ENCODE data around the gene SLC26A5. TPM values are rescaled to one million over a fixed set of nuclear protein-coding genes. Genes with fewer than 3 reads are reported as not detected.
"Not testable (repeated sequence)": the region's sequence is repeated elsewhere in the genome, so short reads cannot be mapped to it uniquely, and the experiment has no call there.

Gene SLC26A5
- total and polyA plus RNA-seq, 7 donors = 0.04 to 0.54 (median 0.34) TPM; not detected in 3

DNA sequence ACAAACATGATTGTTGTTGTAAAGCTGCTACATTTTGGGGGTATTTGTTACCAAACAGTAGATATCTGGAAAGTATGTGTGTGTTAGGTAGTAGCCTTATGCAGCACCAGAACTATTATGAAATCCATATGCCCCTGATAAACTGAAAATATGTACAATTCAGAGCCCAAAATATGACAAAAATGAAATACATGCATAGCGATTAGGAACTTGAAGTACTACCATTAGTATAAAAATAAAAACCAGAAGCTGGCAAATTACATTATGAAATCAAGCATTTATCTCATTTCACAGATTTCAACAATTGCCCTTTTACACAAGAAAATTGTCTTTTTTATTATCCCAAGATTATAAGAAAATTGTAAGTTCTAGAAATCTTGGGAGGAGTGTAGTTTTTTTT lies 33.9 kb downstream of the SLC26A5 start:
- Histone ChIP-seq H3K36me3 (no peaks in the 10 kb centered on the region), H3K9me3 (no peaks in the 10 kb centered on the region), H3K27me3 (no peaks in the 10 kb centered on the region), H3K4me1 (no peaks in the 10 kb centered on the region), H3K27ac (no peak overlapping the region), H3K4me3 (no peak overlapping the region)
- no peak for DNase-seq
- intact Hi-C loops (cut with DNase I) = no loop called here
- no peak for TF ChIP-seq POLR2A (IDR thresholded peaks at IDR 0.05)
- TF ChIP-seq POLR2AphosphoS5 (IDR thresholded peaks at IDR 0.05) = no peak
- TF ChIP-seq, protein P1, sequence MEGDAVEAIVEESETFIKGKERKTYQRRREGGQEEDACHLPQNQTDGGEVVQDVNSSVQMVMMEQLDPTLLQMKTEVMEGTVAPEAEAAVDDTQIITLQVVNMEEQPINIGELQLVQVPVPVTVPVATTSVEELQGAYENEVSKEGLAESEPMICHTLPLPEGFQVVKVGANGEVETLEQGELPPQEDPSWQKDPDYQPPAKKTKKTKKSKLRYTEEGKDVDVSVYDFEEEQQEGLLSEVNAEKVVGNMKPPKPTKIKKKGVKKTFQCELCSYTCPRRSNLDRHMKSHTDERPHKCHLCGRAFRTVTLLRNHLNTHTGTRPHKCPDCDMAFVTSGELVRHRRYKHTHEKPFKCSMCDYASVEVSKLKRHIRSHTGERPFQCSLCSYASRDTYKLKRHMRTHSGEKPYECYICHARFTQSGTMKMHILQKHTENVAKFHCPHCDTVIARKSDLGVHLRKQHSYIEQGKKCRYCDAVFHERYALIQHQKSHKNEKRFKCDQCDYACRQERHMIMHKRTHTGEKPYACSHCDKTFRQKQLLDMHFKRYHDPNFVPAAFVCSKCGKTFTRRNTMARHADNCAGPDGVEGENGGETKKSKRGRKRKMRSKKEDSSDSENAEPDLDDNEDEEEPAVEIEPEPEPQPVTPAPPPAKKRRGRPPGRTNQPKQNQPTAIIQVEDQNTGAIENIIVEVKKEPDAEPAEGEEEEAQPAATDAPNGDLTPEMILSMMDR (IDR thresholded peaks at IDR 0.05) = no peak
- no peak for TF ChIP-seq EP300 (IDR thresholded peaks at IDR 0.05)
- WGBS, 2 donors = 93 to 94% methylated on average over 1 of the region's 1 CpG

DNA sequence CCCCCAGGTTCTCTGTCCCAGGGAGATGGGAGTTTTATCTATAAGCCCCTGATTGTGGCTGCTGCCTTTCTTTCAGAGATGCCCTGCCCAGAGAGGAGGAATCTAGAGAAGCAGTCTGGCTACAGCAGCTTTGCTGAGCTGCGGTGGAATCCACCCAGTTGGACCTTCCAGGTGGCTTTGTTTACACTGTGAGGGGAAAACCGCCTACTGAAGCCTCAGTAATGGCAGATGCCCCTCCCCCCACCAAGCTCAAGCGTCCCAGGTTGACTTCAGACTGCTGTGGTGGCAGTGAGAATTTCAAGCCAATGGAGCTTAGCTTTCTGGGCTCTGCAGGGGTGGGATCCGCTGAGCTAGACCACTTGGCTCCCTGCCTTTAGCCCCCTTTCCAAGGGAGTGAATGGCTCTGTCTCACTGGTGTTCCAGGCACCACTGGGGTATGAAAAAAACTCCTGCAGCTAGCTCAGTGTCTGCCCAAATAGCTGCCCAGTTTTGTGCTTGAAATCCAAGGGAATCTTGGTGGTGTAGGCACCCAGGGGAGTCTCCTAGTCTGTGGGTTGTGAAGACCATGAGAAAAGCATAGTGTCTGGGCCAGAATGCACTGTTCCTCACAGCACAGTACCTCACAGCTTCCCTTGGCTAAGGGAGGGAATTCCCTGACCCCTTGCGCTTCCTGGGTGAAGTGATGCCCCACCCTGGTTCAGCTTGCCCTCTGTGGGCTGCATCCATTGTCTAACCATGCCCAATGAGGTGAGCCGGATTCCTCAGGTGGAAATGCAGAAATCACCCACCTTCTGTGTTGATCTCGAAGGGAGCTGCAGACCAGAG lies 40.0 kb downstream of the SLC26A5 start:
- H3K27ac ChIP-seq; H3K4me1 ChIP-seq; H3K9me3 ChIP-seq; intact Hi-C loops (cut with DNase I); H3K36me3 ChIP-seq; DNase-seq; H3K27me3 ChIP-seq; H3K4me3 ChIP-seq: not testable (repeated sequence)
- WGBS, 2 donors = 57 to 76% methylated on average over 7 of the region's 7 CpGs

DNA sequence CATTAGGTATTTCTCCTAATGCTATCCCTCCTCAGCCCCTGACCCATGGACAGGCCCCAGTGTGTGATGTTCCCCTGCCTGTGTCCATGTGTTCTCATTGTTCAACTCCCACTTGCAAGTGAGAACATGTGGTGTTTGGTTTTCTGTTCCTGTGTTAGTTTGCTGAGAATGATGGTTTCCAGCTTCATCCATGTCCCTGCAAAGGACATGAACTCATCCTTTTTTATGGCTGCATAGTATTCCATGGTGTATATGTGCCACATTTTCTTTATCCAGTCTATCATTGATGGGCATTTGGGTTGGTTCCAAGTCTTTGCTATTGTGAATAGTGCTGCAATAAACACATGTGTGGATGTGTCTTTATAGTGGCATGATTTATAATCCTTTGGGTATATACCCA lies 46.3 kb downstream of the SLC26A5 start:
- intact Hi-C loops (cut with DNase I); H3K27ac ChIP-seq; H3K9me3 ChIP-seq; DNase-seq; H3K4me1 ChIP-seq; H3K4me3 ChIP-seq; H3K27me3 ChIP-seq; H3K36me3 ChIP-seq: not testable (repeated sequence)

DNA sequence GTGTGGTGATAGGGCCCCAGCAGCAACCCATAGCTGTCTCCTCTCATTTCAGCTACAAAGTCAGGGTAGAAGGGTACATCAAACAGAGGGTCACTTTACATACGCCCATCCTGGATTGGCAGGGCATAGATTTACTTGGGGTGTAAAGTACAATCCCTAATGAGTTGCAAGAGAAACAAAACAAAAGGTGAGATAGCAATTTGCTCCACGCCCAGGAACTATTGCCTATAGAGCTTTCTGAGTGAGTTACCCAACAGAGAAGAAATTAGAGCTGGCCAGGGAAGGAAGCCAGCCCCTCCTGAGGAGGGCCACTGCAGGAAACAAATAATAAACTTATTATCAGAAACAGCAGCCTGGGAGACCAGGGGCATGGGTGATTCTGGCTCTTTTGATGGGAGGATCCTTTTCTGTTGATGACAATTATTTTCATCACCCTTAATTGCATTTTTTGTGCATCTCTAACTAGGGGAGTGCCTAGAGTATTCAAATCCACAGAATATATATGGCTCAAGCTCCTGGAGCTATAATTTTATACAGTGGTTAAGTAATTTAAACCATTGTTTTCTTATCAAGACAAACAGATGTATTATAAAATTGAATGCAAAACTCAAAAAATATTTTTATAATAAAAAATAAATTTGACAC lies 47.4 kb downstream of the SLC26A5 start:
- intact Hi-C loops (cut with DNase I) = no loop called here
- WGBS, 2 donors = 14 to 34% methylated on average over 2 of the region's 2 CpGs

DNA sequence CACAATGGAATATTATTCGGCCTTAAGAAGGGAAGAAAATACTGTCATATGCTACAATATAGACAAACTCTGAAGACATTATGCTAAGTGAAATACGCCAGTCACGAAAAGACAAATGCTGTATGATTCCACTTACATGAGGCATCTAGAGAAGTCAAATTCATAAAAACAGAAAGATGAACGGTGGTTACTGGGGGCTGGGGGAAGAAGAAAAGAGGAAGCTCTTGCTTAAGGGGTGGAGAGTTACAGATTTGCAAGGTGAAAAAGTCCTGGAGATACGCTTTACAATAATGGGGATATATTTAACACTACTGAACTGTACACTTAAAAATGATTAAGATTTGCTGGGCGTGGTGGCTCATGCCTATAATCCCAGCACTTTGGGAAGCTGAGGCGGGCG lies 49.5 kb downstream of the SLC26A5 start:
- Histone ChIP-seq H3K36me3 (no peaks in the 10 kb centered on the region), H3K9me3 (no peaks in the 10 kb centered on the region), H3K4me3 (no peak overlapping the region), H3K27ac (no peak overlapping the region), H3K4me1 (no peaks in the 10 kb centered on the region), H3K27me3 (no peaks in the 10 kb centered on the region)
- no peak for TF ChIP-seq EP300 (IDR thresholded peaks at IDR 0.05)
- no peak for TF ChIP-seq POLR2AphosphoS5 (IDR thresholded peaks at IDR 0.05)
- TF ChIP-seq, protein P1 (IDR thresholded peaks at IDR 0.05) = no peak
- no peak for TF ChIP-seq POLR2A (IDR thresholded peaks at IDR 0.05)
- DNase-seq = no peak
- WGBS, 2 donors = 63 to 77% methylated on average over 8 of the region's 8 CpGs
- intact Hi-C loops (cut with DNase I) = no loop called here

More for the DNA sequence above, 47.4 kb downstream of the SLC26A5 start:
- no peaks in the 10 kb centered on the region for H3K36me3 ChIP-seq
- no peaks in the 10 kb centered on the region for H3K4me1 ChIP-seq
- no peaks in the 10 kb centered on the region for H3K27me3 ChIP-seq
- H3K4me3 ChIP-seq = no peak overlapping the region
- no peaks in the 10 kb centered on the region for H3K9me3 ChIP-seq
- no peak overlapping the region for H3K27ac ChIP-seq
- DNase-seq = no peak
- TF ChIP-seq, protein P1 (IDR thresholded peaks at IDR 0.05) = no peak
- no peak for TF ChIP-seq POLR2AphosphoS5 (IDR thresholded peaks at IDR 0.05)
- no peak for TF ChIP-seq POLR2A (IDR thresholded peaks at IDR 0.05)
- no peak for TF ChIP-seq EP300 (IDR thresholded peaks at IDR 0.05)

Data from sigmoid colon (tissue), 7 donors.